ENCODE measurements around the gene TMEM72.

DNA sequence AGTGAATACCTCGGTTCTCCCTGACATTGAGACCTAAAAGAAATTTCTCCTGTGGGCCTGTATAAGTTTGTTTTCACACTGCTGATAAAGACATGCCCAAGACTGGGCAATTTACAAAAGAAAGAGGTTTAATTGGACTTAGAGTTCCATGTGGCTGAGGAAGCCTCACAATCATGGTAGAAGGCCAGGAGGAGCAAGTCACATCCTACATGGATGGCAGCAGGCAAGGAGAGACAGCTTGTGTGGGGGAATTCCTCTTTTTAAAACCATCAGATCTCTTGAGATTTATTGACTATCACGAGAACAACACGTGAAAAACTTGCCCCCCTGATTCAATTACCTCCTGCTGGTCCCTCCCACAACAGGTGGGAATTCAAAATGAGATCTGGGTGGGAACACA lies 6.7 kb downstream of the TMEM72 start:
- TF ChIP-seq, protein P1, sequence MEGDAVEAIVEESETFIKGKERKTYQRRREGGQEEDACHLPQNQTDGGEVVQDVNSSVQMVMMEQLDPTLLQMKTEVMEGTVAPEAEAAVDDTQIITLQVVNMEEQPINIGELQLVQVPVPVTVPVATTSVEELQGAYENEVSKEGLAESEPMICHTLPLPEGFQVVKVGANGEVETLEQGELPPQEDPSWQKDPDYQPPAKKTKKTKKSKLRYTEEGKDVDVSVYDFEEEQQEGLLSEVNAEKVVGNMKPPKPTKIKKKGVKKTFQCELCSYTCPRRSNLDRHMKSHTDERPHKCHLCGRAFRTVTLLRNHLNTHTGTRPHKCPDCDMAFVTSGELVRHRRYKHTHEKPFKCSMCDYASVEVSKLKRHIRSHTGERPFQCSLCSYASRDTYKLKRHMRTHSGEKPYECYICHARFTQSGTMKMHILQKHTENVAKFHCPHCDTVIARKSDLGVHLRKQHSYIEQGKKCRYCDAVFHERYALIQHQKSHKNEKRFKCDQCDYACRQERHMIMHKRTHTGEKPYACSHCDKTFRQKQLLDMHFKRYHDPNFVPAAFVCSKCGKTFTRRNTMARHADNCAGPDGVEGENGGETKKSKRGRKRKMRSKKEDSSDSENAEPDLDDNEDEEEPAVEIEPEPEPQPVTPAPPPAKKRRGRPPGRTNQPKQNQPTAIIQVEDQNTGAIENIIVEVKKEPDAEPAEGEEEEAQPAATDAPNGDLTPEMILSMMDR (conservative IDR thresholded peaks at IDR 0.05) = no peak
- no peak for TF ChIP-seq EZH2 (IDR thresholded peaks at IDR 0.05; ENCODE audit: low read depth)
